Duodenal mucosa (tissue), 2 donors: ENCODE measurements around the gene OFD1.

ENCODE experiments used
- H3K27ac ChIP-seq: one replicate; pipeline ENCODE4 v1.7.0; 2013; ENCODE audit warnings: low read depth, low read length
- H3K27me3 ChIP-seq, 2 donors: one replicate each; pipeline ENCODE4 v1.7.0; 2013; ENCODE audit warnings: low read length in 2 of 2, control low read depth in 1 of 2; ENCODE audit not compliant: insufficient read depth in 2 of 2, control insufficient read depth in 1 of 2
- H3K36me3 ChIP-seq, 2 donors: one replicate each; pipeline ENCODE4 v1.7.0; 2013; ENCODE audit warnings: low read length in 2 of 2, control low read depth in 1 of 2; ENCODE audit not compliant: insufficient read depth in 2 of 2, control insufficient read depth in 1 of 2
- H3K4me1 ChIP-seq, 2 donors: one replicate each; pipeline ENCODE4 v1.7.0; 2013; ENCODE audit warnings: low read length in 2 of 2, control low read depth in 1 of 2; ENCODE audit not compliant: insufficient read depth in 2 of 2, control insufficient read depth in 1 of 2
- H3K4me3 ChIP-seq, 2 donors: one replicate each; pipeline ENCODE4 v1.7.0; 2013; ENCODE audit warnings: low read length in 2 of 2, low read depth in 1 of 2
- H3K9ac ChIP-seq, 2 donors: one replicate each; pipeline ENCODE4 v1.7.0; 2013; ENCODE audit warnings: low read length in 2 of 2, low read depth in 1 of 2
- H3K9me3 ChIP-seq, 2 donors: one replicate each; pipeline ENCODE4 v1.7.0; 2013; ENCODE audit warnings: low read length in 2 of 2, control low read depth in 1 of 2; ENCODE audit not compliant: control insufficient read depth in 1 of 2

Gene OFD1

GRCh38 chrX:13693341-13693961 lies 41.1 kb upstream of the OFD1 start:
- Histone ChIP-seq H3K27ac (no peak overlapping the region), H3K9me3 (no peaks in the 10 kb centered on the region), H3K4me3 (no peak overlapping the region), H3K36me3 (no peaks in the 10 kb centered on the region), H3K27me3 (no peaks in the 10 kb centered on the region), H3K4me1 (peaks cover 17 to 43% of the 10 kb centered on the region in 2 donors), H3K9ac (no peak overlapping the region)

- Histone ChIP-seq H3K4me3 (no peak overlapping the region), H3K9ac (no peak overlapping the region), H3K27ac (no peak overlapping the region), H3K4me1 (peaks cover 25 to 52% of the 10 kb centered on the region in 2 donors), H3K27me3 (no peaks in the 10 kb centered on the region), H3K36me3 (no peaks in the 10 kb centered on the region), H3K9me3 (no peaks in the 10 kb centered on the region)
These were observed 40.2 kb upstream of the OFD1 start for GRCh38 chrX:13694359-13694758.

- no peaks in the 10 kb centered on the region for H3K36me3 ChIP-seq
- no peak overlapping the region for H3K27ac ChIP-seq
- H3K27me3 ChIP-seq = no peaks in the 10 kb centered on the region
- no peaks in the 10 kb centered on the region for H3K9me3 ChIP-seq
- no peak overlapping the region for H3K9ac ChIP-seq
- peaks cover 28 to 53% of the 10 kb centered on the region in 2 donors for H3K4me1 ChIP-seq
- no peak overlapping the region for H3K4me3 ChIP-seq
These were observed 39.6 kb upstream of the OFD1 start for GRCh38 chrX:13694983-13695382.

- Histone ChIP-seq H3K27me3 (no peaks in the 10 kb centered on the region), H3K27ac (no peak overlapping the region), H3K36me3 (no peaks in the 10 kb centered on the region), H3K4me1 (peaks cover 34 to 57% of the 10 kb centered on the region in 2 donors), H3K9me3 (no peaks in the 10 kb centered on the region), H3K4me3 (no peak overlapping the region), H3K9ac (no peak overlapping the region)
These were observed 38.9 kb upstream of the OFD1 start for GRCh38 chrX:13695601-13696115.

- Histone ChIP-seq H3K4me1 (peaks cover 33 to 55% of the 10 kb centered on the region in 2 donors), H3K27ac (no peak overlapping the region), H3K4me3 (no peak overlapping the region), H3K9me3 (no peaks in the 10 kb centered on the region), H3K9ac (no peak overlapping the region), H3K27me3 (no peaks in the 10 kb centered on the region), H3K36me3 (no peaks in the 10 kb centered on the region)
These were observed 37.1 kb upstream of the OFD1 start for GRCh38 chrX:13697455-13697854.

- Histone ChIP-seq H3K36me3 (no peaks in the 10 kb centered on the region), H3K27me3 (no peaks in the 10 kb centered on the region), H3K4me3 (no peak overlapping the region), H3K27ac (no peak overlapping the region), H3K4me1 (peaks cover 28 to 53% of the 10 kb centered on the region in 2 donors), H3K9ac (no peak overlapping the region), H3K9me3 (no peaks in the 10 kb centered on the region)
These were observed 36.6 kb upstream of the OFD1 start for GRCh38 chrX:13697976-13698375.

- Histone ChIP-seq H3K4me1 (peaks cover 26 to 48% of the 10 kb centered on the region in 2 donors), H3K27ac (no peak overlapping the region)
These were observed 36.1 kb upstream of the OFD1 start for GRCh38 chrX:13698432-13698831.

GRCh38 chrX:13699183-13699826 lies 35.2 kb upstream of the OFD1 start:
- H3K36me3 ChIP-seq = no peaks in the 10 kb centered on the region
- no peak overlapping the region for H3K4me3 ChIP-seq
- peaks cover 26 to 40% of the 10 kb centered on the region in 2 donors for H3K4me1 ChIP-seq
- H3K9me3 ChIP-seq = no peaks in the 10 kb centered on the region
- no peaks in the 10 kb centered on the region for H3K27me3 ChIP-seq
- no peak overlapping the region for H3K27ac ChIP-seq
- H3K9ac ChIP-seq = no peak overlapping the region

More at GRCh38 chrX:13698432-13698831, 36.1 kb upstream of the OFD1 start:
- Histone ChIP-seq H3K9me3 (no peaks in the 10 kb centered on the region), H3K36me3 (no peaks in the 10 kb centered on the region), H3K9ac (no peak overlapping the region), H3K27me3 (no peaks in the 10 kb centered on the region), H3K4me3 (no peak overlapping the region)

- no peak overlapping the region for H3K9ac ChIP-seq
- H3K4me3 ChIP-seq = no peak overlapping the region
- H3K27ac ChIP-seq = no peak overlapping the region
- H3K36me3 ChIP-seq = no peaks in the 10 kb centered on the region
- H3K4me1 ChIP-seq = peaks cover 26 to 33% of the 10 kb centered on the region in 2 donors
- no peaks in the 10 kb centered on the region for H3K9me3 ChIP-seq
- no peaks in the 10 kb centered on the region for H3K27me3 ChIP-seq
These were observed 34.2 kb upstream of the OFD1 start for GRCh38 chrX:13700380-13700779.

- H3K9ac ChIP-seq = no peak overlapping the region
- H3K36me3 ChIP-seq = no peaks in the 10 kb centered on the region
- peaks cover 22 to 30% of the 10 kb centered on the region in 2 donors for H3K4me1 ChIP-seq
- no peak overlapping the region for H3K4me3 ChIP-seq
- no peak overlapping the region for H3K27ac ChIP-seq
- no peaks in the 10 kb centered on the region for H3K9me3 ChIP-seq
- H3K27me3 ChIP-seq = no peaks in the 10 kb centered on the region
These were observed 32.3 kb upstream of the OFD1 start for GRCh38 chrX:13702111-13702789.
